ENCODE results near the gene LHPP.

- no peak for TF ChIP-seq CTCF (tag by site-specific recombination; IDR thresholded peaks at IDR 0.05)
- TF ChIP-seq YY1 (tag by site-specific recombination; IDR thresholded peaks at IDR 0.05): no peak
- TF ChIP-seq ZNF639 (tag by site-specific recombination; IDR thresholded peaks at IDR 0.05): no peak
- no peak for TF ChIP-seq ZSCAN5A (tag by site-specific recombination; IDR thresholded peaks at IDR 0.05)
- no peak for TF ChIP-seq ZNF501 (tag by site-specific recombination; IDR thresholded peaks at IDR 0.05)
- TF ChIP-seq ZNF2 (tag by site-specific recombination; IDR thresholded peaks at IDR 0.05): no peak
- no peak for TF ChIP-seq ZNF274 (IDR thresholded peaks at IDR 0.05; ENCODE audit: low read length)
- TF ChIP-seq ZNF274 (tag by site-specific recombination; IDR thresholded peaks at IDR 0.05; ENCODE audit: borderline replicate concordance): no peak
- TF ChIP-seq ZNF747 (tag by site-specific recombination; IDR thresholded peaks at IDR 0.05): no peak
- no peak for TF ChIP-seq ZNF24 (tag by site-specific recombination; IDR thresholded peaks at IDR 0.05)
- TF ChIP-seq ZBTB48 (tag by site-specific recombination; IDR thresholded peaks at IDR 0.05): no peak
- TF ChIP-seq HOXD13 (CRISPR knock-in tag; IDR thresholded peaks at IDR 0.05; ENCODE audit: borderline replicate concordance): no peak
Measured at GRCh38 chr10:124546957-124547646, 85.5 kb downstream of the LHPP start.
